Measurements from ENCODE around the gene TESK1. TPM values are rescaled to one million over a fixed set of nuclear protein-coding genes. Genes with fewer than 3 reads are reported as not detected.

TESK1 gene
- total and polyA plus RNA-seq, 2 donors (not counting 1 experiment from before 2014, with no cell fraction given), result 43.8 to 94.1 TPM

DNA sequence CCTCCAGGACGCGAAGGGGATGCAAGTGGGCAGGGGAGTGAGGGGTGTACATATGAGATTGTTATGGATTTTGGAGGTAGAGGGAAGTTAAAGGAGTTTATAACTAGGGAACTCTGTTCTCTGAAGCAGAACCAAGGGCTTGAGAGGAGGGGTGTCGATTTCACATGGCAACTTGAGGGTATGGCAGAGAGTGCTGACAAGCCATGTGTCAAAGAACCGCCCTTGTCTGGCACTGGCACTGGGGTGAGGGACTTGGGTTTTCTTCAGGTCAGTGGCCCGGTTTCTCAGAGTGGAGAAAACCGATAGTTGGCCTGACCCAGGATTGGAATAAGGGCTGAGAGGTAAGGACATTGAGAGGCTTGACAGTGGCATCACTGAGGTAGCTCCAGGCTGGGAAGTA, 47.7 kb upstream of the TESK1 start:
- WGBS (ENCODE audit: insufficient coverage), result 91% methylated on average over 6 of the region's 6 CpGs

DNA sequence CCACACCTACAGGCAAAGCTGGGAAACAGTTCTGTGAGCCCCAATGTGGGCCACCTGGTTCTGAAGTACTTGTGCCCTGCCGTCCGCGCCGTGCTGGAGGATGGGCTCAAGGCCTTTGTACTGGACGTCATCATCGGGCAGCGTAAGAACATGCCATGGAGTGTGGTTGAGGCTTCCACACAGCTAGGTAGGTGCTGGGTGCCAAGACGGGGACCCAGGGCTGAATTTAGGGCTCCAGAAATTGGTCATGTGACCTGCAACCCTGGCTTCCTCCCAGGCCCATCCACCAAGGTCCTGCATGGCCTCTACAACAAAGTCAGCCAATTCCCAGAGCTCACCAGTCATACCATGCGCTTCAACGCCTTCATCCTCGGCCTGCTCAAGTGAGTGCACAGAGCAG, 46.9 kb upstream of the TESK1 start:
- H3K27me3 ChIP-seq (replicated peaks in 1 of 4; ENCODE audit: control extremely low read depth in 1 of 4, control insufficient read depth in 3 of 4, insufficient read depth in 4 of 4, low read length in 3 of 4), result no peaks in the 10 kb centered on the region
- ChIA-PET POLR2A (no interaction called here), CTCF (no interaction called here)
- no peak overlapping the region for H3K4me3 Mint-ChIP-seq
- no peaks in the 10 kb centered on the region for H3K9me3 ChIP-seq (ENCODE audit: control extremely low read depth in 1 of 3, control insufficient read depth in 2 of 3, insufficient read depth in 1 of 3, low read length in 2 of 3)
- intact Hi-C loops (cut with micrococcal nuclease), result loop anchor here (10.0 kb wide), 1 partner anchor 653 kb away; no protein-coding TSS in a partner anchor
- no peak for ATAC-seq (ENCODE audit: low read depth)
- H3K79me2 ChIP-seq (ENCODE audit: control insufficient read depth, insufficient read depth, low read length), result no peaks in the 10 kb centered on the region
- no peak overlapping the region for H2AFZ ChIP-seq (ENCODE audit: insufficient read depth, low read depth, low read length, poor library complexity, severe bottlenecking)
- DNase-seq, result no peak
- TF ChIP-seq, protein P1, sequence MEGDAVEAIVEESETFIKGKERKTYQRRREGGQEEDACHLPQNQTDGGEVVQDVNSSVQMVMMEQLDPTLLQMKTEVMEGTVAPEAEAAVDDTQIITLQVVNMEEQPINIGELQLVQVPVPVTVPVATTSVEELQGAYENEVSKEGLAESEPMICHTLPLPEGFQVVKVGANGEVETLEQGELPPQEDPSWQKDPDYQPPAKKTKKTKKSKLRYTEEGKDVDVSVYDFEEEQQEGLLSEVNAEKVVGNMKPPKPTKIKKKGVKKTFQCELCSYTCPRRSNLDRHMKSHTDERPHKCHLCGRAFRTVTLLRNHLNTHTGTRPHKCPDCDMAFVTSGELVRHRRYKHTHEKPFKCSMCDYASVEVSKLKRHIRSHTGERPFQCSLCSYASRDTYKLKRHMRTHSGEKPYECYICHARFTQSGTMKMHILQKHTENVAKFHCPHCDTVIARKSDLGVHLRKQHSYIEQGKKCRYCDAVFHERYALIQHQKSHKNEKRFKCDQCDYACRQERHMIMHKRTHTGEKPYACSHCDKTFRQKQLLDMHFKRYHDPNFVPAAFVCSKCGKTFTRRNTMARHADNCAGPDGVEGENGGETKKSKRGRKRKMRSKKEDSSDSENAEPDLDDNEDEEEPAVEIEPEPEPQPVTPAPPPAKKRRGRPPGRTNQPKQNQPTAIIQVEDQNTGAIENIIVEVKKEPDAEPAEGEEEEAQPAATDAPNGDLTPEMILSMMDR (IDR thresholded peaks at IDR 0.05), result no peak
- no peak for TF ChIP-seq EZH2 (IDR thresholded peaks at IDR 0.05; ENCODE audit: borderline replicate concordance, insufficient read depth, low read depth, low read length, poor library complexity, severe bottlenecking)
- 93% methylated on average over 11 of the region's 11 CpGs for WGBS (ENCODE audit: insufficient coverage)
- H3K27ac ChIP-seq (ENCODE audit: low read length in 2 of 2), result no peak overlapping the region
- peaks cover 4% of the 10 kb centered on the region for H3K4me1 Mint-ChIP-seq
- H4K20me1 ChIP-seq (ENCODE audit: control insufficient read depth, insufficient read depth, low read length, poor library complexity, severe bottlenecking), result no peaks in the 10 kb centered on the region
- H3K9me3 Mint-ChIP-seq (ENCODE audit: insufficient read depth), result no peaks in the 10 kb centered on the region
- peaks cover 4 to 5% of the 10 kb centered on the region in 2 donors for H3K4me1 ChIP-seq (ENCODE audit: control insufficient read depth in 2 of 2, insufficient read depth in 2 of 2, low read length in 2 of 2)
- no peak overlapping the region for H3K9ac ChIP-seq (ENCODE audit: low read length)
- no peak overlapping the region for H3K27ac Mint-ChIP-seq
- H3K27me3 Mint-ChIP-seq, result no peaks in the 10 kb centered on the region
- no peaks in the 10 kb centered on the region for H3K36me3 ChIP-seq (replicated peaks in 1 of 2; ENCODE audit: control extremely low read depth in 1 of 2, control insufficient read depth in 1 of 2, extremely low read depth in 1 of 2, insufficient read depth in 2 of 2, low read length in 1 of 2)
- H3K4me2 ChIP-seq (replicated peaks; ENCODE audit: low read depth, low read length, poor library complexity, severe bottlenecking), result no peak overlapping the region
- no peak overlapping the region for H3K4me3 ChIP-seq (ENCODE audit: control extremely low read depth in 1 of 5, extremely low read depth in 1 of 5, insufficient read depth in 1 of 5, low read depth in 2 of 5, low read length in 4 of 5)

More for the DNA sequence above, 47.7 kb upstream of the TESK1 start:
- peaks cover 4 to 5% of the 10 kb centered on the region in 2 donors for H3K4me1 ChIP-seq (ENCODE audit: control insufficient read depth in 2 of 2, insufficient read depth in 2 of 2, low read length in 2 of 2)
- no peak overlapping the region for H3K27ac ChIP-seq (ENCODE audit: low read length in 2 of 2)
- TF ChIP-seq, protein P1 (IDR thresholded peaks at IDR 0.05), result no peak
- no peak for TF ChIP-seq EZH2 (IDR thresholded peaks at IDR 0.05; ENCODE audit: borderline replicate concordance, insufficient read depth, low read depth, low read length, poor library complexity, severe bottlenecking)
- POLR2A ChIA-PET, result no interaction called here
- DNase-seq, result no peak
- CTCF ChIA-PET, result no interaction called here
- no peak overlapping the region for H3K27ac Mint-ChIP-seq
- H4K20me1 ChIP-seq (ENCODE audit: control insufficient read depth, insufficient read depth, low read length, poor library complexity, severe bottlenecking), result no peaks in the 10 kb centered on the region
- no peak overlapping the region for H3K9ac ChIP-seq (ENCODE audit: low read length)
- no peaks in the 10 kb centered on the region for H3K27me3 ChIP-seq (replicated peaks in 1 of 4; ENCODE audit: control extremely low read depth in 1 of 4, control insufficient read depth in 3 of 4, insufficient read depth in 4 of 4, low read length in 3 of 4)
- H3K4me1 Mint-ChIP-seq, result peaks cover 4% of the 10 kb centered on the region
- no peaks in the 10 kb centered on the region for H3K9me3 Mint-ChIP-seq (ENCODE audit: insufficient read depth)
- no peaks in the 10 kb centered on the region for H3K27me3 Mint-ChIP-seq
- no peaks in the 10 kb centered on the region for H3K36me3 ChIP-seq (replicated peaks in 1 of 2; ENCODE audit: control extremely low read depth in 1 of 2, control insufficient read depth in 1 of 2, extremely low read depth in 1 of 2, insufficient read depth in 2 of 2, low read length in 1 of 2)
- H2AFZ ChIP-seq (ENCODE audit: insufficient read depth, low read depth, low read length, poor library complexity, severe bottlenecking), result no peak overlapping the region
- no peaks in the 10 kb centered on the region for H3K79me2 ChIP-seq (ENCODE audit: control insufficient read depth, insufficient read depth, low read length)
- ATAC-seq (ENCODE audit: low read depth), result no peak
- no peak overlapping the region for H3K4me3 ChIP-seq (ENCODE audit: control extremely low read depth in 1 of 5, extremely low read depth in 1 of 5, insufficient read depth in 1 of 5, low read depth in 2 of 5, low read length in 4 of 5)
- no peak overlapping the region for H3K4me2 ChIP-seq (replicated peaks; ENCODE audit: low read depth, low read length, poor library complexity, severe bottlenecking)
- intact Hi-C loops (cut with micrococcal nuclease), result loop anchor here (10.0 kb wide), 1 partner anchor 653 kb away; no protein-coding TSS in a partner anchor
- H3K9me3 ChIP-seq (ENCODE audit: control extremely low read depth in 1 of 3, control insufficient read depth in 2 of 3, insufficient read depth in 1 of 3, low read length in 2 of 3), result no peaks in the 10 kb centered on the region
- H3K4me3 Mint-ChIP-seq, result no peak overlapping the region

Data from B cell (primary cell).